DLD1 (cell line): ENCODE results near the gene ITPR1.

ENCODE experiments used
- in situ Hi-C: cut with HindIII; loops from 2 replicates; pipeline ENCODE4 v1.10.0; 2017; ENCODE audit warnings: low sequenced_read_pairs

Gene ITPR1

GRCh38 chr3:4629095-4630007 is 136.2 kb downstream of the ITPR1 start:
- in situ Hi-C loops, result no loop called here

GRCh38 chr3:4633078-4634004 is 140.2 kb downstream of the ITPR1 start:
- in situ Hi-C loops, result no loop called here

- in situ Hi-C loops, result no loop called here
These were observed 141.7 kb downstream of the ITPR1 start for GRCh38 chr3:4634894-4635293.

- in situ Hi-C loops, result no loop called here
These were observed 144.1 kb downstream of the ITPR1 start for GRCh38 chr3:4637265-4637664.

GRCh38 chr3:4641863-4642563 is 148.9 kb downstream of the ITPR1 start:
- in situ Hi-C loops, result no loop called here

- in situ Hi-C loops, result no loop called here
These were observed 149.5 kb downstream of the ITPR1 start for GRCh38 chr3:4642611-4643010.

- in situ Hi-C loops, result no loop called here
These were observed 150.9 kb downstream of the ITPR1 start for GRCh38 chr3:4643904-4644547.

- in situ Hi-C loops, result no loop called here
These were observed 151.8 kb downstream of the ITPR1 start for GRCh38 chr3:4644951-4645350.

- in situ Hi-C loops, result no loop called here
These were observed 152.3 kb downstream of the ITPR1 start for GRCh38 chr3:4645468-4645867.

GRCh38 chr3:4647411-4647810 is 154.3 kb downstream of the ITPR1 start:
- in situ Hi-C loops, result no loop called here

GRCh38 chr3:4655145-4656045 is 162.2 kb downstream of the ITPR1 start:
- in situ Hi-C loops, result no loop called here

GRCh38 chr3:4656059-4656458 is 162.9 kb downstream of the ITPR1 start:
- in situ Hi-C loops, result no loop called here

GRCh38 chr3:4656626-4657328 is 163.6 kb downstream of the ITPR1 start:
- in situ Hi-C loops, result no loop called here

- in situ Hi-C loops, result no loop called here
These were observed 167.8 kb downstream of the ITPR1 start for GRCh38 chr3:4660936-4661335.

- in situ Hi-C loops, result no loop called here
These were observed 171.3 kb downstream of the ITPR1 start for GRCh38 chr3:4664412-4664811.

- in situ Hi-C loops, result no loop called here
These were observed 172.0 kb downstream of the ITPR1 start for GRCh38 chr3:4665197-4665596.

GRCh38 chr3:4666071-4666470 is 172.9 kb downstream of the ITPR1 start:
- in situ Hi-C loops, result no loop called here

- in situ Hi-C loops, result no loop called here
These were observed 177.2 kb downstream of the ITPR1 start for GRCh38 chr3:4670352-4670751.

GRCh38 chr3:4672725-4673275 is 179.7 kb downstream of the ITPR1 start:
- in situ Hi-C loops, result no loop called here
